HFF-Myc (cell line): ENCODE measurements around the gene RBM24.

Experiments used
- DNase-seq: peaks from one replicate; pipeline ENCODE4 v3.0.0-alpha.2; 2011; ENCODE audit warnings: low read depth; ENCODE audit errors: extremely low read depth
- H3K4me3 ChIP-seq: replicated peaks from 2 replicates; pipeline ENCODE4 v1.5.1; 2011; ENCODE audit warnings: low read depth, mild to moderate bottlenecking, control low read depth, low read length
- TF ChIP-seq, protein P1 (sequence below): IDR thresholded peaks from 2 replicates; pipeline ENCODE4 v1.5.1; 2012; ENCODE audit warnings: mild to moderate bottlenecking, low read depth, low read length, control low read depth; ENCODE audit errors: missing control alignments

Gene RBM24

DNA sequence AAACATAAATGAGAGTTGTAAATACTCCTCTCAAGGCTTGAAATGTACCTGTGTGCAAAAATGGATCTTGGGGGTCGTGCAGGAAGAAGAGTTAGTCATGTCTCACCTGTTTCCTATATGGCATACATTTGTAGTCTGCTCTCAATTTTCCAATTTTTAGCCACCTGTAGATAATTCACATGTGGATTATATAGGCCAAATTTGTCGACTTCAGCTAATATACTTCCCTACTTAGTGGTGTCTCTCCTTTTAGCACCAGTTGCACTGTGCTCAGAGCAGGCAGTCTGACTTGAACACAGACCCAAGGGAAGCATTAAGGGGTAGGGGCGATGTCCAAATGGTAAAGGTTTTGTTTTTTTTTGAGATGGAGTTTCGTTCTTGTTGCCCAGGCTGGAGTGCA, 1.9 kb downstream of the RBM24 start:
- H3K4me3 ChIP-seq: no peak overlapping the region
- DNase-seq: no peak
- TF ChIP-seq, protein P1, sequence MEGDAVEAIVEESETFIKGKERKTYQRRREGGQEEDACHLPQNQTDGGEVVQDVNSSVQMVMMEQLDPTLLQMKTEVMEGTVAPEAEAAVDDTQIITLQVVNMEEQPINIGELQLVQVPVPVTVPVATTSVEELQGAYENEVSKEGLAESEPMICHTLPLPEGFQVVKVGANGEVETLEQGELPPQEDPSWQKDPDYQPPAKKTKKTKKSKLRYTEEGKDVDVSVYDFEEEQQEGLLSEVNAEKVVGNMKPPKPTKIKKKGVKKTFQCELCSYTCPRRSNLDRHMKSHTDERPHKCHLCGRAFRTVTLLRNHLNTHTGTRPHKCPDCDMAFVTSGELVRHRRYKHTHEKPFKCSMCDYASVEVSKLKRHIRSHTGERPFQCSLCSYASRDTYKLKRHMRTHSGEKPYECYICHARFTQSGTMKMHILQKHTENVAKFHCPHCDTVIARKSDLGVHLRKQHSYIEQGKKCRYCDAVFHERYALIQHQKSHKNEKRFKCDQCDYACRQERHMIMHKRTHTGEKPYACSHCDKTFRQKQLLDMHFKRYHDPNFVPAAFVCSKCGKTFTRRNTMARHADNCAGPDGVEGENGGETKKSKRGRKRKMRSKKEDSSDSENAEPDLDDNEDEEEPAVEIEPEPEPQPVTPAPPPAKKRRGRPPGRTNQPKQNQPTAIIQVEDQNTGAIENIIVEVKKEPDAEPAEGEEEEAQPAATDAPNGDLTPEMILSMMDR: no peak

DNA sequence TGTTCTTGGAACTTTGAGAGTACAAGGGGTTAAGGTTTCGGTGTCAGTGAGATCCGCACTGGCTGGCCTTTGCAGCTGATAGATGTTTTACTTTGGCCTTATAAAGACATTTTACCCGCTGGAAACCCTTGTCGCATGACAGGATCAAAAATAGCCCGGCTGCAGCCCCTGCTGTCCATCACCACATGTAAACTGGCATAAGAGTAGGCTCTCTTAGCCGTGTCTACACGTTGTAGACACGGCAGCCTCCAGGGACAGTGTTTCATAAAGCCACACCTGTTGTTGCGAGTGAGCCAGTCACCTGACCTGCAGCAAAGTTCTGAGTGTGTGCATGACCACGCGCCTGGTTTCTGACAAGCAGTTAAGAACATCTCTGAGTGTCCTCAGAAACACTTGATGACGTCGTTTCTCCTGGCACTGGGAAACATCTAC, 8.5 kb downstream of the RBM24 start:
- H3K4me3 ChIP-seq: no peak overlapping the region
- TF ChIP-seq, protein P1: no peak
- DNase-seq: no peak

DNA sequence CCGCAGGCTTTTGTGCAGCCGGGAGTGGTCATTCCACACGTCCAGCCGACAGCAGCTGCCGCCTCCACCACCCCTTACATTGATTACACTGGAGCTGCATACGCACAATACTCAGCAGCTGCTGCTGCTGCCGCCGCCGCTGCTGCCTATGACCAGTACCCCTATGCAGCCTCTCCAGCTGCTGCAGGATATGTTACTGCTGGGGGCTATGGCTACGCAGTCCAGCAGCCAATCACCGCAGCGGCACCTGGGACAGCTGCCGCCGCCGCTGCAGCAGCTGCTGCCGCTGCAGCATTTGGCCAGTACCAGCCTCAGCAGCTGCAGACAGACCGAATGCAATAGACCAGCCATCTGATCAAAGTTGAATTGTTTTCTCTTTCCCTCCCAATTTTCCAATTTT, 10.6 kb downstream of the RBM24 start:
- TF ChIP-seq, protein P1: no peak
- DNase-seq: no peak
- no peak overlapping the region for H3K4me3 ChIP-seq

DNA sequence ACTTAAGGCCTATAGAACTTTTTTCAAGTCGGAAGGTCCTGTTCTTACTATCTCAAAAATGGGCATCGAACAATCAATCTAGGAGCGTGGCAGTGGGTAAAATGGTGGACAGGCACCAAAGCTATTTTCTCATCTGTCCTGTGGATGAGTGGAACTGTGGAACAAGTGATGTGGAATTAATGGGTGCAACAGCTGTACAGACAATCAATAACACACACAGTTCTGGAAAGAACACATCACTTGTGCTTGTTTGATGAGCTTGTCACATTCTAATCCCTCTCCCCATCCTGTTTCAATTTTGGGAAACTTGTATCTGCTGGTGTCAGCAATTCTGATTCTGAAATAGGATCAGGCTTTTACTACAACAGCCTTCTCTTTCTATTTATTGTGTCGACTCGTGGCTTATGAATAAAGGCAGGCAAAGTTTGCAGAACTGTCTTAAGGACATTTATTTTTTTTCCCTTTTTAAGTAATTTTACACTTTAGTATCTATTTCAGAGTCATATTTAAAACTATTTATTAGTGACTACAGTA, 11.5 kb downstream of the RBM24 start:
- TF ChIP-seq, protein P1: no peak

DNA sequence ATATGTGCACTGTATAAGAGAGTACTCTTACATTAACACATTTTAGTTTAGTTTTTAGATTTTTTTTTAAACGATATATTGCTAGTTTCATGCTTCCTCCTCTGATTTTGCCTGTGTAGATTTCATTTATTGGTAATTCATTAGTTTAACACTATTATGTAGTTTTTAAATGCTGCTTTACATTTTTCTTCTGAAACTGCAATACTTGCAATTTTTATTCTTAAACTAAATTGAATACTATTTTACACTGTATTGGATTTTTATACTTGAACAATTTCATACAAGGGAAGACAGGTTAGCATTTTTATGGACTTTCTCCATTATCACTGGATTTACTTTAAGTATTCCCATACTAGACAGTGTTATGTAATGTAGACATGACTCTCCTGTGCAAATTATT, 12.2 kb downstream of the RBM24 start:
- TF ChIP-seq, protein P1: no peak
- DNase-seq: no peak
- no peak overlapping the region for H3K4me3 ChIP-seq

More for the DNA sequence above, 11.5 kb downstream of the RBM24 start:
- no peak overlapping the region for H3K4me3 ChIP-seq
- no peak for DNase-seq

DNA sequence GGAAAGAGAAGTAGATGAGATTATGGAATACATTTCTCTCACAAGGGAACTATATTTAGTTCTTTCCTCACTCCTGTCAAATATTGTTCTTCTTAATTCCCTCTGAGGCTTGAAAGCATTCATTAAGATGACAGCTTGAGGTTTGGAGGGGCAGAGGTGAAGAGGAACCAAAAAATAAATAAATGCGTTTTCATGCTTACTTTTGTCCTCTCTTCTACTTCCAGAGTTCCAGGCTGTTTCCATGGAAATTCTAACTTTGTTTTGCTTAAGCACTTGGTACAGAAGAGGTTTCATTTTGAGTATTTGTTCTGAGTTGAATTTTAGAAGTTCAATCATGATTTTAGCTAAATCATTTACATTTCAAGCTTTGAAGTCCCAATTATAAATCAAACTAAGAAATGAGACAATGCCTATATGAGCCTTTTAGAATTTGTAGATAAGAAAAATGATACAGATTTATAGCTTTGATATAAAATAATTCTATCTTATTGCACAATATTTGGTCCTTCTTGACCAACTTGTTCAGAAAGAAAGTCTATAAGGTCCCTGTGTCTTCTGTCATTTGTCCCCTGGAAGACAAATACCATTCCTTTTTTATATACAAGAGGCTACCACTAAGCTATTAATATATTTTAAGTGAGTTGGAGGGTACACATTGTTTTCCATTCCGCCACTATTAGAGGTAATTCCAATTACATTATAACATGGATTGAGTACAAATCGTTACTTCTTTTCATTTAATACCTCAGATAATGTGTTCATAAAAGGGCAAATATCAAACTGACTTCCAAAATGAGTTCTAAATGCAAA, 16.3 kb downstream of the RBM24 start:
- TF ChIP-seq, protein P1: no peak
- no peak for DNase-seq
- no peak overlapping the region for H3K4me3 ChIP-seq
